NCI-H187 treated with DMSO at 0.1 percent for 48 hours (cell line): Measurements from ENCODE around the gene DIRAS1.

Experiments
- DNase-seq: peaks from one replicate; lab custom pipeline; 2025; lab: John Stamatoyannopoulos, UW

DIRAS1 gene

GRCh38 chr19:2720777-2721569 lies at the start of gene DIRAS1:
TSS of gene DIRAS1 (minus strand) at chr19:2721372. CDS start at chr19:2717806, 3,566 bp downstream.
- no peak for DNase-seq

- DNase-seq: no peak
Observed at GRCh38 chr19:2770055-2771013, 49.2 kb upstream of the DIRAS1 start.

- no peak for DNase-seq
Observed at GRCh38 chr19:2769218-2769617, 48.0 kb upstream of the DIRAS1 start.

- no peak for DNase-seq
Observed at GRCh38 chr19:2768365-2769132, 47.4 kb upstream of the DIRAS1 start.

- DNase-seq: no peak
Observed at GRCh38 chr19:2767688-2768087, 46.5 kb upstream of the DIRAS1 start.

GRCh38 chr19:2766594-2767372 lies 45.6 kb upstream of the DIRAS1 start:
- DNase-seq: no peak

GRCh38 chr19:2765376-2765775 lies 44.2 kb upstream of the DIRAS1 start:
- no peak for DNase-seq

GRCh38 chr19:2764945-2765344 lies 43.8 kb upstream of the DIRAS1 start:
- DNase-seq: no peak

GRCh38 chr19:2763687-2764086 lies 42.5 kb upstream of the DIRAS1 start:
- DNase-seq: no peak

GRCh38 chr19:2762783-2763496 lies 41.8 kb upstream of the DIRAS1 start:
- no peak for DNase-seq

GRCh38 chr19:2761876-2762782 lies 41.0 kb upstream of the DIRAS1 start:
- no peak for DNase-seq

- no peak for DNase-seq
Observed at GRCh38 chr19:2761309-2761677, 40.1 kb upstream of the DIRAS1 start.

- DNase-seq: no peak
Observed at GRCh38 chr19:2759965-2760364, 38.8 kb upstream of the DIRAS1 start.

GRCh38 chr19:2759362-2759761 lies 38.2 kb upstream of the DIRAS1 start:
- DNase-seq: no peak

- no peak for DNase-seq
Observed at GRCh38 chr19:2758601-2759313, 37.6 kb upstream of the DIRAS1 start.

- DNase-seq: no peak
Observed at GRCh38 chr19:2756921-2757881, 36.0 kb upstream of the DIRAS1 start.

- no peak for DNase-seq
Observed at GRCh38 chr19:2756477-2756876, 35.3 kb upstream of the DIRAS1 start.

- DNase-seq: no peak
Observed at GRCh38 chr19:2755811-2756210, 34.6 kb upstream of the DIRAS1 start.
